NCI-H2196 treated with DMSO at 0.1 percent for 48 hours (cell line): ENCODE measurements around the gene MYOG.

Experiments used
- DNase-seq: peaks from one replicate; lab custom pipeline; 2025; ENCODE audit not compliant: unreplicated experiment; lab: John Stamatoyannopoulos, UW

The MYOG gene

DNA sequence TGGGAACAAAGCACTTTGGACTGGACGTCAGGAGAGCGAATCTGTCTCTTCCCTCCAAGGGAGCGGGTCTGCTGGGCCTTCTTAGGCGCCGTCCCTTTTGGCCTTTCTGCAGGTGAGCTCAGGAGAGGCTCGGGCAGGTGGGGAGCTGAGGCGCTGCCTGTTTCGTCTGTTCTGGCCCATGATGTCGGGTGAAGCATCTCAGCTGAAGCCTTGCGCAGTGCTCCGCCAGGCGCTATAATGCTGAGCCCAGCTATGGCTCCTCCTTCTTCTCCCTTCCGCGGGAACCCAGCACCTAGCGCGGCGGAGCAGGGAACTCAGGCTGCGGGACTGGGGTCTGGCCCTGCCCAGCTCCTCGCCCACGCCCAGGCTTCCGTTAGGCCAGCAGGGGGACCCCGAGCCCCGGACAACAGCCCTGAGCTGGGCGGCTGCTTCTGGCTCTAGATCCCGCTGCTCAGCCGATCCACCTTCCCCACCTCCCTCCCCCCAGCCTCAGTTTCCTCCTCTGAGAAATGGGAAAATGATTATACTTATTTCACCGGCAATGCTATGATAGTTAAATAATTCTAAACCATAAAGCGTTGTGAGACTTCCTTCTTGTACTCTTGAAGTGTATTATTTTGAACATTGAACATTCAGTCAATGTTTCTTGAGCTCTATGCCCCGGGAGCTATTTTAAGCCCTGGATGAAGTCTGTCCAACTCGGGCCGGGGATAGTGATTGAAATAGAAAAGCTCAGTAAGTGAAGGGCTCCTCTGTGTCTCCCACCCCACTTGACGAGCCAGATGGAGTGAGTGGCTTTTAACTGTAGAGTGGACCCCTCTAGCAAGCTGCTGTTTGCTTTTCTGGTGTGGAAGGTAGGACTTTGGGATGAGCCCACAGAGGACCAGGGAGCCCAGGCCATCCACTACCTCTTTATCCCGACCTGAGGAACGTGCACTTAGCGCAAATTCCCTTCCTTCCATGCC is 32.1 kb upstream of the MYOG start:
- no peak for DNase-seq

DNA sequence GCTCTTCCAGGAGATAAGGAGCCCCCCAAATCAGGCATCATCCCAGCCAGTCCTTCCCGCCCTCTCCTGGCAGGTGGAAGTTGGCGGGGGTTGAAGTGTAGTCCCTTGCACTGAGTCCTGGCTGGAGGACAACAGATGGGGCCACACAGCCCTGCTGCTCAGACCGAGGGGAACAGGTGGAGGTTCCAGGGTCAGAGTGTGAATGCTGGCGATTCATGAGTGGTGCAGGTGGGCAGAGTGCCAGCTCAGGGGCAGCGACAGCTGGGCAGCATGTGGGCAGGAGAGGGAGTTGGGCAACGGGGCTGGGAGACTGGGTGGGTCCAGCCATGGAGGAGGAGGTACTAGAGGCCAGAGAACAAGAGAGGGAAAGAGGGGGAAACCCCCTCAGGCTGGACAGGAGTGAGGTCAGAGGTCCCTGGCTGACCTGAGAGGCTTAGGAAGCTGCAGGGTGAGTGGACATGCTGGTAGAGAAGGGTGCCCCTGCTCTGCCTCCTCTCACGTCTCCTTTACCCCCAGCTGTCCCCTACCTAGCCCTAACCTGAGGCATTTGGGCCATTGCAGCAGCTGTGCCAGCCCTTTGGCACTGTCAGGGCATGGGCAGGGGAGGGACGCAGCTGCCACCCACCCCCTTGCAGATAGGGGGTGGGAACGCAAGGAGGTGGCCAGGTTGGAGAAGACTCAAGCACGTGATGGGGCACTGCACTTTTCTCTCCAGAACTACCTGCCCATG is 30.4 kb upstream of the MYOG start:
- no peak for DNase-seq

DNA sequence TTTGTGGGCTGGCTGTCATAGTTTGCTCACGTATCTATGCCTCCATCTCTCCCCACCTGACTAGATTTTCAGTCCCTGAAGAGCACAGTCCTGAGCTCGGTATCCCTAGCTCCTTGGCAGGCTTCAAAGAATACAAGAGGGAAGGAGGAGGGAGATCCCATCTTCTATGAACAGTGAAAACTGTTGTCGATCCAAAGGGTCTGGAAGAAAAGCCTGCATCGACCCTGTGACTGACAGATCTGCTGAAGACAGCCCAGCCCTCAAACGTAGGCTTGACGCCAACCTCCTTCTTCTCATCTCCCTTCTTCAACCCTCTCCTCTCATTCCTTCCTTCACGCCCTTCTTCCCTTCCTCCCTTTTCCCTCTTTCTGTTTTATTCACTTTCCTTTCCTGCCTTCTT is 28.4 kb upstream of the MYOG start:
- DNase-seq, result no peak

DNA sequence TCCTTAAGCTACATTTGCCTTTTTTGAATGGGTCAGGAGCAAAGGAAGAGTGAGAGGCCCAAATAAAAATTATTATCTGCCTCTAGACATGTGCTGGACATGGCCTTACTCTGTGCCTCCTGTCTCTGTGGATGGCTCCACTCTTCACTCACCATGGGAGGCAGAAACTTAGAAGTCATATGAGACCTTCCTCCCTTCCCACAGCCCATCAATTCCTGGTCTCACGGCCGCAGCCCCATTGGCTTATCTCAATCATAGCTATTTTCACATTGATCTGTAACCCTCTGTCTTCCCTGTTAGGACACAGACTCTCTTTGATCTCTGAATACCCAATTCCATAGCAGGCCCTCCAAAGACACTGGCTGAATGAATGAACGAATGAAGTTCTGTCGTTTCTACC is 27.5 kb upstream of the MYOG start:
- no peak for DNase-seq

DNA sequence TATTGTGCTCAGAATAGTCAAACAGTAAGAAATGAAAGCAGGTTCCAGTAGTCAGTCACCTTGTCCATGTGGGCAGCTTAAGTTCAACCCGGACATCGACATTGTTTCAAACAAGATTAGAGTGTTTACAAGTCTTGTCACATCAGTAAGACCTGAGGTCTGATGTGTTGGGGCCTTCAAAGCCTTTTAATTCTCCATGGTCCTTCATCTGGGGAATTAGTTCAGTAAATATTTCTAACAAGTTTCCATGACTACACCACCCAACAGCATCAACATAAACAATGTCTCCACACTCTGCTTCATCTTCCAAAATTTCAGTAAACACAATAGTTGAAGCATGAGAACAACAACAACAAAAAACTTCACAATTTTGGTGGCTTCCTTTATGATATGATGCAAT is 26.7 kb upstream of the MYOG start:
- DNase-seq, result no peak

DNA sequence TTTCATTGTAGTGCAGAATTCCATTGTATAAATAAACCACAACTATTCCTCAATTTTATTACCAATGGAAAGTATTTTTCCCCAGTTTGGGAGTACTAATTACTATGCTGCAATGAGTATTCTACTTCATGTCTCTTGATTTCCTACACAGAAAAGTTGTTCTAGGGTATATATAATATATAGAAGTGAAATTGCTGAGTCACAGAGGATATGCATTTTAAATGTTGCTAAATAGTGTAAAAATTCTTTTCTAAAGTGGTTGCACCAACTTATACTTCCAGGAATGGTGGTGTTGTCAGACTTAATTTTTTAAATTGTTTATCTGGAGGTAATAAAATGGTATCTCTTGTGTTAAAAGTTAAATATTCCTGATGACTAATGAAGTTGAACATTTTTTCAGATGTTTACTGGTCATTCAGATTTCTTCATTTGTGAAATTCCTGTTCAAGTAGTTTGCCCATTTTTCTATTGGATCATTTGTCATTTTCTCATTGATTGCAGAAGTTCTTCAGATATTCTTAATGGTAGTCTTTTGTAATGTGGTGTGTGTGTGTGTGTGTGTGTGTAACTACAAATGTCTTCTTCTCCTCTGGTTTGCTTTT is 19.1 kb upstream of the MYOG start:
- no peak for DNase-seq

DNA sequence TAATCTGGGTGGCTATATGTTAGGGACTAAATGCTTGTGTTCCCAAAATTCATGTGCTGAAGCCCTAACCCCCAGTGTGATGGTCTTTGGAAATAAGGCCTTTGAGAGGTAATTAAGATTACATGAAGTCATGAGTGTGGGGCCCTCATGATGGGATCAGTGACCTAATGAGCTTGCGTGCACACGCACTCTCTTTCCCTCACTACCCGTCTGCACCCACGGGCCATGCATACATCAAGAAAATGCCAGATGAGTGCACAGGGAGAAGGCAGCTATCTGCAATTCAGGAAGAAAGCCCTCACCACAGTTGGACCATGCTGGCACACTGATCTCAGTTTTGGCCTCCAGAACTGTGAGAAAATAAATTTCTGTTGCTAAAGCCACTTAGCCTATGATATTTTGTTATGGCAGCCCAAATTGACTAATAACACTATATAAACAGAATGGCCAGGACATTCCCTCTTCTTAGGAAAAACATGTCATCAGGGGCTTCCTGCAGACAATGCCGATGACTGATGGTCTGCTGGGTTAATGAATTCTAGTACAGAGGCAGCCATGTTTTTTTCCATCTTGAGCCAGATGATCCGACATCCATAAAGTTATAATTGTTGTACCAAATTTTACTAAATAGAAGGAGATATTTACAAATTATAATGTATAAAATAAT is 18.1 kb upstream of the MYOG start:
- DNase-seq, result no peak

DNA sequence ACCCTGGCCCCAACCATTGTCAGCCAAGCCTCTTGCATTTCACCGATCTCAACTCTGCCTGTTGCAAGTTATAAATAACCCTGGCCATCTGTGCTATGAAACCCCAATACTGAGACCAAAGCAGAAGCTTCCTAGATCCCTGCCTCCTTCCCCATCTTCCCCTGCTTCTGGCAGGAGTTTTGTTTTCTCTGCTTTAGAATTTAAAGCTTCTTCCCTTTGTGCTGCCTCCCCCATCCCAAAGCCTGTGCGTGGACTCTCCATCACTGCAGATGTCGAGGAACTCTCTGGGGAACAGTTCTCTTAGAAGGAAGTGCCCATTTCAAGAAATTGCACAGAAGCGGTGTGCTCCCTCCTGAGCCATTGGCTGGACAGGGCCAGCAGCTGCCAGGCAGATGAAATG is 17.4 kb upstream of the MYOG start:
- no peak for DNase-seq

DNA sequence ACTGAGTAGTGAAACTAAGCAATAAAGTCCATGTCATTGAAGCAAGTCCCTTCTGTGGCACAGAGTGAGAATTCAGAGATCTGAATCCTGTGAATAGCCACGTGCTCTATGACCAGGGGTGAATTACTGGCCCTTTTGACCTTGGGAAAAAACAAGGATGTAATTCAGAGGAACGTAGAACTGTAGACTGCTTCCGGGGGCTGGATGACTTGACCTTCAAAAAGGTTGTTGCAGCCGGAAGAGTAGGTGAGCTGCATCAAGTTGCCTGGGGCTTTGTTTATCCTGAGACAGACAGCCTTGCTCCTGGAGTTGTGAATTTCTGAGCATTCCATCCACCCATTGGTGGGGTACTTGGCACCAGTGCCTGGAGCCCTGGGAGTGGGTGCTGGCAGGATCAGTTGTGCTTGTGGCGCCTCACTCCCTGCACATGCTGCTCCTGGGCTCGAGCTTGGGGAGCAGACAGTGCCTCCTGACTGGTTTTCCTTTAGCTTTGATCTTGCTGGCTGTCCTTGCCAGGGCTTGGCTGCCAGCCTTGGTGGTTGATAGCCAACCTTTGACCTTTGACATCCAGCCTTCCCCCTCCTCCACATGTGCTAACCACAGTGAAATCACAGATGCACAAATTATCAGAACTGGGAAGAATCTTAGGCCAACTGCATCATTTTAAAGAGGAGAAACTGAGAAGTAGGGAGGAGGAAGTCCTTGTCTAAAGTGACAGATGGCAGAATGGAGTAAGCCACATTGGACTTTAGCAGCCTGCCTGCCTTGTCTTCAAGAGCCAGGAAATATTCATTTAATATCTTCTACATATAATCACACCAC is 16.2 kb upstream of the MYOG start:
- no peak for DNase-seq

DNA sequence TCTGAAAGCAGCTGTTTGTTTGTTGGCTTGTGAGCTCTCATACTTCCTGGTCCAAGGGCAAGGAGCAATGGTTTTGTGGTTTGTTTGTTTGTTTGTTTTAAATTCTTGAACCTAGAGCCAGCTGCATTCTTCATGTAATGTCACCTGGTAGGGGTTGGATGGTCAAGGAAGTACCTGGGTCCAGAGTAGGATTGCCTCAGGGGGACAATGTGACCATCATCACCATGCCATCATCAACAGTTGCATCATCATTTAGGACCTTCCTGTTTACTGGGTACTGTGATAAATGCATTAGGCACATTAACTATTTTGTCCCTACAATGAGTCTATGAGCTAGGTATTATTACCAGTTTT is 14.7 kb upstream of the MYOG start:
- DNase-seq, result no peak

DNA sequence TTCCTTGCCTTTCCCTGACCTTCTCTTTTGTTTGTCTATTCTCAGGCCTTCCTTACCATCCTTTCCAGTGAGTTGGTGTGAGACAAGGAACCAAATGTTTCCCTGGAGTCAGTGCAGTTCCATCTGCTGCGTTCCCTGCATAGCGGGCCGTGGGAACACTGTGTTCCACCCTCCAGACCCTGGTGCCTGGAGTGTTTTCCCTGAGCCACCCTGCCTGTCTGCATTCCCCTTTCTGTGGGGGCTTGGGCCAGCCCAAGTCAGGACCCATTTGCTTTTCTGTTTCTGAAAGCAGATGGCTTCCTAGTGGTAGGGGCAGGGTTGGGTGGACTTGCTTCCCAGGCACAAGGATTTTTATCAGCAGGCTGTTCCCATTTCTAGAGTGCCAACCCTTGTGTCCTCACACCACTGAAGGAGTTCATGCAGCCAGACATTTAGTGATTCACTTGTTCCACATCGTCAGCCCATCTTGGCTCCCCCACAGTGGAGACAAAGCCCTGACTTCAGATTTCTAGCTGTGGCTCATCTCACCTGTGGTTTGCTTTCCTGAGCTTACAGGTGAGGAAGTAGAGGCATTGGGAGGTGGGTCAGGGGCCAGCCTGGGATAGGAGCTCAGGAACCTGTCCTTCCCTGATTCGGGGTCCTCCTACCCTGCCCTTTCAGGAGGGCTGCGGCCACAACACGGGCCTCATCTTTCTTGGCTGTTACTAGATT is 14.1 kb upstream of the MYOG start:
- DNase-seq, result no peak

DNA sequence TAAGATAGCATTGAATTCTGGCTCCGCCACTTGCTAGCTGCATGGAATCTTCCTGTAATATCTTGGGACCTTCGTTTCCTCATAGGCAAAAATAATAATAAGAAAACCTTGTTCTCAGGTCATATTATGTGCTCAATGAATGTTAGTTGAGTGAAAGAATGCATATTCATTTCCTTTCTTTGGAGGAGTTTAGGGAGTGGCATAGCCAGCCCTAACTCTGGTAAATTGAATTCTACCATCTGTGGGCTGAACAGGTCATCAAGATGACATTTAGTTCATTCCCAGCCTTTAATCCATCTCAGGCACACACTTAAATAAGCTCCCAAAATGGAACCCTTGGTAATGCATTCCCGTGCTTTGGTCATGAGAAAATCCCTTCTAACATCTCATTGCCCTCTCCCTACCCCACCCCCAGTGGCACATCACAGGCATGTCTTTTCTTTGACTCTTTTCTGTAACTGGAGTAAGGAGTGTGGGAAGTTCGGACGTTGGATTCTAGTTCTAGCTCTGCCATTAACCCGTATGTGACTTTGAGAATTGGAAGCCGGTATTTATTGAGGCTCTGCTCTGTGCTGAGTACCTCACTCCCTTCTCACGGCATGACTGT is 13.2 kb upstream of the MYOG start:
- no peak for DNase-seq

DNA sequence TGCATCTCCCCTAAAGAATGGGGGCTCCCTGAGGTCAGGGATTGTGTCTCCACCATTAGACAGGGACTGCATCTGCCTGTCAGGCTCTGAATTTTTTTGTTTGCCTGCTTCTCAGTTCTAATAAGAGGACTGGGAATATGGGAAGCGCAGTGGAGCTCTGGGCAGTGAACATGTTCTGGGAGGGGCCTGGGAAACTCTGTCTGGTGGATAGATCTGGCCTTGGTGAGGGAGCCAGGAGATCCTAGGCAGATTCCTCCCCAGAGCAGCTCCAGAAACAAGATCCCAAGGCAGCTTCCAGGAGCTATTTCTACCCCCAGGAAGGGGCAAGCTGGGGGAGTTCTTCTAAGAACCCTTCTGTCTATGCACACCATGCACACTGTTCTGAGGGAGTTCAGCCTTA is 12.6 kb upstream of the MYOG start:
- DNase-seq, result no peak

DNA sequence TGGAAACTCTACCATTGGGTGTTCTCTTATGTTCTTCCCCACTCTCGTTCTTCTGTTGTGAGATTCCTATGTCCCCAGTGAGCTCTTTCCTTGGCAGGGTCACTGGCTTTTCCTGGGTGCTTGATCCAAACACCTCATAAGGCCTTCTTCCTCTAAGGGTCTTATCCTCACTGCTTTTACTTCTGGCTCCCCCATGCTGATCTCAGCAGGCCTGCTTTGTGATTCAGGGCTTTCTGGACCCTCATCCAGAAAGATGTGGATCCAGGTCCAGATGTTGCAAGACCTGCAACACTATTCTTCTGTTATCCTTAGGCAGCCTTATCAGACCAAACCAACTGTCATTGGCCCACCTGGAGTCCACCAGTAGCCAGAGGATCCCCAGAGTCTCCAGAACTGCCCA is 11.2 kb upstream of the MYOG start:
- DNase-seq, result no peak

DNA sequence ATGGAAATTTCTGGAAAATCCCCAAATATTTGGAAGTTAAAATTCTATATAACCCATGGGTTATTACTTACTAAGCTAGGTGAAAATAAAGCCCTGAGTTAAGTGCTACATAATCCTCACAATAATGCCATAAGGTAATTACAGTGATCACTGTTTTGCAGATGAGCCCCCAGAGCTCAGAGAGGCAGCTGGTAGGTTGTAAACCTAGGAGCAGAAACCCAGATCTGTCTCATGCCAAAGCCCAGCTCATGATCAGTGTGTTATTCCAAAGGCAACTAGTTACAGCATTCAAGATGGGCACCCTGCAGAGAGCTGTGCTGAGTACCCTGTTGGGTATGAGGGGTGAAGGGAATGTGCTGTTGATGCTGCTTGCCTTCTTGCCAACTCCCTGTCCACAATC is 10.8 kb upstream of the MYOG start:
- DNase-seq, result no peak

DNA sequence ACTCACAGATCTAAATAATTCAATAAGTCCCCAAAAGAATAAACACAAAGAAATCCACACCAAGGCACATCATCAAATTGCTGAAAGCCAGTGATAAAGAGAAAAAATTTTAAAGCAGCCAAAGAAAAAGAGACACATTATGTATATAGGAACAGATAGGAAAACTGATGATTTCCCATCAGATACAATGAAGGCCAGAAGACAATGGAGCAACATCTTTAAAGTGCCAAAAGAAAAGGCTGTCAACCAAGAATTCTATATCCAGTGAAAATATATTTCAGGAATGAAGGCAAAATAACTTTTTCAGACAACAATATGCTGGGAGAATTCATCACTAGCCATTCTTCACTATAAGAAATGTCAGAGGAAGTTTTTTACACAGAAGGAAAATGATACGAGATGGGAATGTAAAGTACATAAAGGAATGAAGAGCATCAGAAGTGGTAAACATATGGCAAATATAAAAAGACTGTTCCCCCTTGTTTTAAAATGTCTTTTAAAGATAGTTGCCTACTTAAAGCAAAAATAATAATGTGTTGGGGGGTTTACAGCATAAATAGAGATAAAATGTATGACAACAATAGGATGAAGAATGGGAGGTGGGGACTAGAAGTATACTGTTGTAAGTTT is 9.4 kb upstream of the MYOG start:
- no peak for DNase-seq

DNA sequence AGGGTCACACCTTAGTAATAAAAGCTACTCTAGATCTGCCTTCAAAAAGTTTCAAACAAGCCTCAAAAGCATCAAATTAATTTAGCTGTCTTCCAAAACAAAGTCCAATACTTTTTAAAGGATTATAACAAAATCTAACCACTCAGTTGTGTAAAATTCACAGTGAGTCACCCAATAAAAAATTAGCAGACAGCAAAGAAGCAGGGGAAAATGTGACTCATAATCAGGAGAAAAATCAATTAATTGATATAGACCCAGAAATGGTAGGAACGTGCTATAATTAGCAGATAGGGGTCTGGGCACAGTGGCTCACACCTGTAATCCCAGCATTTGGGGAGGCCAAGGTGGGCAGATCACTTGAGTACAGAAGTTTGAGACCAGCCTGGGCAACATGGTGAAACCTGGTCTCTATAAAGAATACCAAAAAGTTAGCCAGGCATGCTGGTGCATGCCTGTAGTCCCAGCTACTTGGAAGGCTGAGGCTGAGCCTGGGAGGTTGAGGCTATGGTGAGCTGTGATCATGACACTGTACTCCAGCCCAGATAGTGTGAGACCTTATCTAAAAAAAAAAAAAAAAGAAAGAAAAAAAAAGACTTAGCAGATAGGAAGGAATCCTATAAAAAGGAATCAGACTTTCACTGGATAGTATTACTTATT is 8.1 kb upstream of the MYOG start:
- no peak for DNase-seq

DNA sequence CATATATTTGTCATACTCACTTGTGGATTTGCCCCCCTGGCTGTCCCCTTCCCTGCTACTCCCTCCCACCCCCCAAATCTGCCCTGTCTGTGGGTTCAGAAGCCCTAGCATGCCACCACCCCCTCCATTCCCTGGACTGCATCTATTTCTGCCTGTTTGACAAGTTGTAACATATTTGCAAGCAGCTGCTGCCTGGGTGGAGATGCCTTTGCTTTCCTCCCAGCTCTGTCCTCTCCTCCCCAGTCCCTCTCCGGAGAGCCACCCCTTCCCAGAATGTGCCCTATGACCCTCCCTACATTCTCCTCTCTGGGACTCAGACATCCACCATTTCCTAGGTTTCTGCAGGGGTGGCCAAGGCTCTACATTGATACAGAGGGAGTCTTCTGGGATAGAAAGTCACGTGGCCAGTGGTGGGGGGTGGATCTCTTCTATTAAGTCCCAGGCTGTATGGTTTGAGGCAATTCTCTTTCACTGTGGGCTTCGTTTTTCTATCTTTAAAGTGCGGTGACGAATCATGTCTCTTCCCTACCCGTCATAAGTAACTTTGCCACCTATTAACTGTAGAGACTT is 6.0 kb upstream of the MYOG start:
- no peak for DNase-seq

DNA sequence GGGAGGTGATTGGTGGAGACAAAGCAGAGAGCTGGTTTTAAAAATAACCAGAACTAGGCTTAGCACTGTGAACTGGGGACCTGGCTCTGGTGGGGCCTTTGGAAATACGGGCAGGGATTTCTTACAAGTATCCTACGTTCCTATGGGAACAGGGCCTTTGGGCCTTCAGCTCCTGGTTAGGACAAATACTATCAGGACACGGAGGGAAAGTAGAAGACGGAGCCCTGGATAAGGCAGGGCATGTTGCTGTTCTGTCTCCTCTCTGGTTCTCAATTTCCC is 5.3 kb upstream of the MYOG start:
- DNase-seq, result no peak
